K562 (cell line): ENCODE data around the gene TMTC2. TPM values are rescaled to one million over a fixed set of nuclear protein-coding genes. Genes with fewer than 3 reads are reported as not detected.

Experiments used
- ATAC-seq: fragments of 200-7000 bp; cut with Tn5 transposase; 3 replicates; pipeline ENCODE4 v1.9.1; 2020; ENCODE audit warnings: moderate library complexity
- BruUV-seq: library from RNA; stranded (reverse); fragments of 400-500 nt; replicated peaks from 2 replicates; lab custom pipeline; 2021; lab: Mats Ljungman, UMichigan
- CTCF ChIA-PET: fragments of 300-600 bp; formaldehyde crosslinking; extraction: SDS; loops from one replicate; lab custom pipeline; 2021; ENCODE audit warnings: low intra/inter-chr PET ratio; lab: Yijun Ruan, JAX
- POLR2A ChIA-PET: fragments of 300-600, 350-650 bp; sonication (Branson Sonifier 250); formaldehyde crosslinking; extraction: SDS; loops from one replicate; lab custom pipeline; 2021; ENCODE audit warnings: antibody characterized with exemption, inconsistent platforms; lab: Yijun Ruan, JAX
- DNase-seq, 4 experiments: peaks; one replicate each; pipeline versions ENCODE4 v3.0.0 to v3.0.0-alpha.2; 2011 to 2018; ENCODE audit warnings: low spot score in 3 of 4, mixed read lengths in 3 of 4; ENCODE audit errors: extremely low read depth in 1 of 4
- FAIRE-seq: peaks from 2 replicates; lab custom pipeline; 2011; peaks lifted over from hg19 to GRCh38; lab: Jason Lieb, UNC
- H2AFZ ChIP-seq: 2 replicates; pipeline ENCODE4 v1.6.0; 2011; ENCODE audit warnings: low read depth, low read length, control low read depth, inconsistent platforms
- H3K27ac ChIP-seq: fragments of 200-600 bp; 3 replicates; pipeline ENCODE4 v1.8.0; 2011; ENCODE audit warnings: low read depth, mild to moderate bottlenecking, control low read depth, inconsistent platforms, low read length, moderate library complexity, mixed read lengths; ENCODE audit errors: extremely low read depth
- H3K27me3 ChIP-seq, 2 experiments: fragments of 300-600 bp in 1 of 2; 2 replicates in 1 of 2; 3 replicates in 1 of 2; pipeline versions ENCODE4 v1.6.0 to v1.8.0; 2011; ENCODE audit warnings: inconsistent platforms in 2 of 2, low read length in 2 of 2, mild to moderate bottlenecking in 1 of 2, mixed read lengths in 1 of 2, moderate library complexity in 1 of 2; ENCODE audit not compliant: control insufficient read depth in 2 of 2, insufficient read depth in 2 of 2
- H3K36me3 ChIP-seq: fragments of 300-600 bp; 3 replicates; pipeline ENCODE4 v1.8.0; 2011; ENCODE audit warnings: mild to moderate bottlenecking, low read length, inconsistent platforms; ENCODE audit not compliant: control insufficient read depth, insufficient read depth
- H3K4me1 ChIP-seq, 2 experiments: fragments of 200-600 bp in 1 of 2; replicated peaks in 1 of 2; 2 replicates in 1 of 2; 3 replicates in 1 of 2; pipeline versions ENCODE4 v1.5.1 to v1.8.0; 2011; ENCODE audit warnings: inconsistent platforms in 2 of 2, low read length in 2 of 2, mild to moderate bottlenecking in 1 of 2, mixed read lengths in 1 of 2, moderate library complexity in 1 of 2; ENCODE audit not compliant: control insufficient read depth in 2 of 2, insufficient read depth in 2 of 2
- H3K4me2 ChIP-seq: 2 replicates; pipeline ENCODE4 v1.6.1; 2011; ENCODE audit warnings: low read length, control low read depth, inconsistent platforms, mixed read lengths; ENCODE audit not compliant: insufficient read depth
- H3K4me3 ChIP-seq: fragments of 200-600 bp; sonication (generic), shearing (Covaris generic); 2 replicates; pipeline ENCODE4 v1.5.1; 2016; ENCODE audit warnings: control low read depth, inconsistent platforms
- H3K79me2 ChIP-seq: fragments of 200-600 bp; 3 replicates; pipeline ENCODE4 v1.8.0; 2011; ENCODE audit warnings: low read length, inconsistent platforms; ENCODE audit not compliant: control insufficient read depth, insufficient read depth
- H3K9ac ChIP-seq, 2 experiments: 2 replicates each; pipeline versions ENCODE4 v1.6.0 to v1.6.1; 2011; ENCODE audit warnings: low read depth in 2 of 2, low read length in 2 of 2, control low read depth in 1 of 2, inconsistent platforms in 1 of 2, mild to moderate bottlenecking in 1 of 2, mixed read lengths in 1 of 2; ENCODE audit not compliant: insufficient read depth in 1 of 2
- H3K9me1 ChIP-seq: one replicate; pipeline ENCODE4 v1.6.0; 2011; ENCODE audit warnings: inconsistent platforms, mild to moderate bottlenecking, low read length, moderate library complexity; ENCODE audit not compliant: control insufficient read depth, insufficient read depth
- H3K9me3 ChIP-seq: replicated peaks from 2 replicates; pipeline ENCODE4 v1.5.1; 2011; ENCODE audit warnings: low read depth, low read length, inconsistent platforms; ENCODE audit not compliant: control insufficient read depth, insufficient read depth
- H4K20me1 ChIP-seq: replicated peaks from 2 replicates; pipeline ENCODE4 v1.6.1; 2011; ENCODE audit warnings: low read length, inconsistent platforms, mixed read lengths; ENCODE audit not compliant: control insufficient read depth, insufficient read depth
- CBFA2T2 ChIP-seq: fragments of 450-650 bp; conservative IDR thresholded peaks from 2 replicates; pipeline ENCODE4 v1.6.1; 2017; ENCODE audit warnings: mild to moderate bottlenecking
- DIDO1 ChIP-seq: fragments of 450-650 bp; IDR thresholded peaks from 2 replicates; pipeline ENCODE4 v1.6.1; 2016; ENCODE audit warnings: low read depth, missing biosample characterization, missing genetic modification characterization
- ESRRB ChIP-seq: fragments of 250-450 bp; sonication (Bioruptor Pico); IDR thresholded peaks from 2 replicates; pipeline ENCODE4 v1.5.0; 2020; ENCODE audit warnings: mild to moderate bottlenecking, moderate library complexity, borderline replicate concordance
- FOXJ3 ChIP-seq: sonication (generic); formaldehyde crosslinking; IDR thresholded peaks from 2 replicates; pipeline ENCODE4 v1.4.0; 2020; ENCODE audit warnings: mild to moderate bottlenecking, missing genetic modification reagents
- GABPB2 ChIP-seq: fragments of 250-450 bp; sonication (Bioruptor Pico); conservative IDR thresholded peaks from 2 replicates; pipeline ENCODE4 v1.5.1; 2021; ENCODE audit warnings: mild to moderate bottlenecking
- GATAD2A ChIP-seq: fragments of 450-650 bp; IDR thresholded peaks from 2 replicates; pipeline ENCODE4 v1.6.1; 2017
- KDM4B ChIP-seq, 2 experiments: fragments of 450-650 bp in 1 of 2; sonication (generic) in 1 of 2; IDR thresholded peaks; 2 replicates each; pipeline ENCODE4 v1.6.1; 2016 to 2017; ENCODE audit warnings: borderline replicate concordance in 2 of 2, antibody characterized with exemption in 1 of 2, low read depth in 1 of 2, mild to moderate bottlenecking in 1 of 2
- NFIC ChIP-seq: fragments of 450-650 bp; IDR thresholded peaks from 2 replicates; pipeline ENCODE4 v1.6.1; 2017; ENCODE audit warnings: mild to moderate bottlenecking, inconsistent platforms
- NR2F6 ChIP-seq: fragments of 450-650 bp; formaldehyde crosslinking; IDR thresholded peaks from 2 replicates; pipeline ENCODE4 v1.4.0; 2020; ENCODE audit warnings: mild to moderate bottlenecking
- PRPF4 ChIP-seq: fragments of 200-400 bp; formaldehyde crosslinking; IDR thresholded peaks from one replicate; pipeline ENCODE4 v1.6.1; 2017; ENCODE audit warnings: low read length, low read depth, mild to moderate bottlenecking; ENCODE audit not compliant: insufficient read depth, poor library complexity, severe bottlenecking
- RB1 ChIP-seq: fragments of 450-650 bp; IDR thresholded peaks from 2 replicates; pipeline ENCODE4 v1.6.1; 2017; ENCODE audit warnings: low read depth, mild to moderate bottlenecking
- STAT5B ChIP-seq: fragments of 250-450 bp; sonication (Bioruptor Pico); IDR thresholded peaks from 2 replicates; pipeline ENCODE4 v1.8.0; 2021; ENCODE audit warnings: mild to moderate bottlenecking, inconsistent platforms
- TBL1XR1 ChIP-seq, 2 experiments: IDR thresholded peaks; 2 replicates each; pipeline ENCODE4 v1.6.1; 2012; ENCODE audit warnings: improper control_type of control experiment in 2 of 2, low read length in 2 of 2, mild to moderate bottlenecking in 1 of 2
- XRCC4 ChIP-seq: IDR thresholded peaks from one replicate; pipeline ENCODE4 v1.6.1; 2011; ENCODE audit not compliant: insufficient read depth, insufficient read length; ENCODE audit errors: extremely low read depth
- ZC3H8 ChIP-seq: fragments of 450-650 bp; IDR thresholded peaks from 2 replicates; pipeline ENCODE4 v1.6.1; 2017
- ZNF197 ChIP-seq: fragments of 200-800 bp; sonication (Bioruptor generic); IDR thresholded peaks from 2 replicates; pipeline ENCODE4 v1.6.1; 2016; ENCODE audit warnings: low read depth, missing genetic modification characterization, missing compliant biosample characterization
- ZNF699 ChIP-seq: fragments of 250-450 bp; sonication (Bioruptor Pico); IDR thresholded peaks from 2 replicates; pipeline ENCODE4 v1.8.0; 2021; ENCODE audit warnings: mild to moderate bottlenecking, moderate library complexity; ENCODE audit not compliant: insufficient replicate concordance
- in situ Hi-C: fragments of 300-500 bp; cut with MboI; formaldehyde crosslinking; loops from 4 replicates; pipeline ENCODE4 v1.15.0; 2018; ENCODE audit warnings: inconsistent platforms, mixed read lengths
- intact Hi-C: fragments of 100-400 bp; cut with micrococcal nuclease; formaldehyde crosslinking; loops from 2 replicates; pipeline ENCODE4 v1.14.2; 2022
- polyA plus RNA-seq, 8 experiments: library from polyadenylated mRNA; depleted of rRNA in 4 of 8; stranded (reverse) in 5 of 8; unstranded in 3 of 8; fragments of >200 nt; fragmentation: Nextera tagmentation in 2 of 8; fragmentation: Illumina TruSeq in 1 of 8; extraction: Ambion mirVana in 2 of 8; extraction: Trizol in 1 of 8; gene quantifications; 2 replicates each; pipeline versions ENCODE4 v1.2.1 to v1.2.3, GENCODE V29; 2011 to 2014; ENCODE audit warnings: inconsistent platforms in 1 of 8, missing spikeins in 1 of 8
- total RNA-seq, 7 experiments: library from RNA; depleted of rRNA in 6 of 7; stranded (reverse); fragments of >200 nt in 6 of 7; fragmentation: Illumina TruSeq in 2 of 7; extraction: Trizol in 2 of 7; gene quantifications; 2 replicates each; pipeline versions ENCODE4 v1.2.1 to v1.2.3, GENCODE V29; 2011 to 2021; ENCODE audit warnings: low replicate concordance in 1 of 7
- TF ChIP-seq, protein P1 (sequence below), 2 experiments: fragments of 450-650 bp in 1 of 2; sonication (generic) in 1 of 2; formaldehyde crosslinking; conservative IDR thresholded peaks; 2 replicates each; pipeline versions ENCODE4 v1.4.0 to v1.8.1; 2020 to 2022; ENCODE audit warnings: mild to moderate bottlenecking in 1 of 2, missing genetic modification reagents in 1 of 2
- TF ChIP-seq, protein P2 (sequence below): sonication (generic); formaldehyde crosslinking; IDR thresholded peaks from 2 replicates; pipeline ENCODE4 v1.8.0; 2022; ENCODE audit warnings: mild to moderate bottlenecking, missing genetic modification reagents
- TF ChIP-seq, protein P3 (sequence below): sonication (generic); formaldehyde crosslinking; IDR thresholded peaks from 2 replicates; pipeline ENCODE4 v1.8.1; 2023; ENCODE audit warnings: mild to moderate bottlenecking, missing genetic modification reagents

TMTC2 gene
- total and polyA plus RNA-seq, 9 of the 15 experiments (the other 6 are each of a cell fraction or from before 2014, with no cell fraction given) = 0.29 to 1.1 (median 0.55) TPM

DNA sequence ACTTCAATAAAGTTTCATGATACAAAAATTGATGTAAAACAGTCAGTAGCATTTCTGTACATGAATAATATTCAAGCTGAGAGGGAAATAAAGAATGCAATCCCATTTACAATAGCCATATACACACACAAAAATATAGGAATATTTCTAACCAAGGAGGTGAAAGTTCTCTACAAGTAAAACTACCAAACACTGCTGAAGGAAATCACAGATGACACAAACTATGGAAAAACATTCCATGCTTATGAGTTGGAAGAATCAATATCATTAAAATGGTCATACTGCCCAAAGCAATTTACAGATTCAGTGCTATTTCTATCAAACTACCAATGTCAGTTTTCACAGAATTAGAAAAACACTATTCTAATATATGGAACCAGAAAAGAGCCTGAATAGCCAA is 272.3 kb downstream of the TMTC2 start:
- TF ChIP-seq FOXJ3 (CRISPR knock-in tag) (no peak), PRPF4 (no peak), CBFA2T2 (no peak), ZNF197 (CRISPR knock-in tag) (no peak), XRCC4 (no peak), NR2F6 (no peak), ZNF699 (CRISPR knock-in tag) (no peak), ESRRB (CRISPR knock-in tag) (no peak), NFIC (no peak), ZC3H8 (no peak), TBL1XR1 (IDR thresholded peaks at IDR 0.05; ENCODE audit: low read length in 2 of 2) (no peak), GABPB2 (no peak), KDM4B (IDR thresholded peaks at IDR 0.05; ENCODE audit: borderline replicate concordance in 2 of 2, low read depth in 1 of 2) (no peak), DIDO1 (tag) (no peak), GATAD2A (no peak), RB1 (no peak), STAT5B (no peak)
- TF ChIP-seq, protein P1, sequence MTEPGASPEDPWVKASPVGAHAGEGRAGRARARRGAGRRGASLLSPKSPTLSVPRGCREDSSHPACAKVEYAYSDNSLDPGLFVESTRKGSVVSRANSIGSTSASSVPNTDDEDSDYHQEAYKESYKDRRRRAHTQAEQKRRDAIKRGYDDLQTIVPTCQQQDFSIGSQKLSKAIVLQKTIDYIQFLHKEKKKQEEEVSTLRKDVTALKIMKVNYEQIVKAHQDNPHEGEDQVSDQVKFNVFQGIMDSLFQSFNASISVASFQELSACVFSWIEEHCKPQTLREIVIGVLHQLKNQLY (CRISPR knock-in tag; conservative IDR thresholded peaks at IDR 0.05) = no peak
- TF ChIP-seq, protein P2, sequence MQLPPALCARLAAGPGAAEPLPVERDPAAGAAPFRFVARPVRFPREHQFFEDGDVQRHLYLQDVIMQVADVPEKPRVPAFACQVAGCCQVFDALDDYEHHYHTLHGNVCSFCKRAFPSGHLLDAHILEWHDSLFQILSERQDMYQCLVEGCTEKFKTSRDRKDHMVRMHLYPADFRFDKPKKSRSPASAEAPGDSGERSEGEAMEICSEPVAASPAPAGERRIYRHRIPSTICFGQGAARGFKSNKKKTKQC (CRISPR knock-in tag) = no peak
- TF ChIP-seq, protein P3, sequence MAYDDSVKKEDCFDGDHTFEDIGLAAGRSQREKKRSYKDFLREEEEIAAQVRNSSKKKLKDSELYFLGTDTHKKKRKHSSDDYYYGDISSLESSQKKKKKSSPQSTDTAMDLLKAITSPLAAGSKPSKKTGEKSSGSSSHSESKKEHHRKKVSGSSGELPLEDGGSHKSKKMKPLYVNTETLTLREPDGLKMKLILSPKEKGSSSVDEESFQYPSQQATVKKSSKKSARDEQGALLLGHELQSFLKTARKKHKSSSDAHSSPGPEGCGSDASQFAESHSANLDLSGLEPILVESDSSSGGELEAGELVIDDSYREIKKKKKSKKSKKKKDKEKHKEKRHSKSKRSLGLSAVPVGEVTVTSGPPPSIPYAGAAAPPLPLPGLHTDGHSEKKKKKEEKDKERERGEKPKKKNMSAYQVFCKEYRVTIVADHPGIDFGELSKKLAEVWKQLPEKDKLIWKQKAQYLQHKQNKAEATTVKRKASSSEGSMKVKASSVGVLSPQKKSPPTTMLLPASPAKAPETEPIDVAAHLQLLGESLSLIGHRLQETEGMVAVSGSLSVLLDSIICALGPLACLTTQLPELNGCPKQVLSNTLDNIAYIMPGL (CRISPR knock-in tag) = no peak
- FAIRE-seq = no peak
- Histone ChIP-seq H3K4me1 (no peaks in the 10 kb centered on the region), H3K27me3 (no peaks in the 10 kb centered on the region), H3K36me3 (no peaks in the 10 kb centered on the region), H3K9me3 (no peaks in the 10 kb centered on the region), H3K79me2 (no peaks in the 10 kb centered on the region), H3K27ac (no peak overlapping the region), H2AFZ (no peak overlapping the region), H3K9me1 (no peaks in the 10 kb centered on the region), H3K4me3 (no peak overlapping the region), H3K4me2 (no peak overlapping the region), H3K9ac (no peak overlapping the region), H4K20me1 (no peaks in the 10 kb centered on the region)
- CTCF ChIA-PET = no interaction called here
- in situ Hi-C loops = no loop called here
- intact Hi-C loops = no loop called here
- no peak for DNase-seq
- no TSS peak for BruUV-seq
- ATAC-seq = no peak
- POLR2A ChIA-PET = no interaction called here
